Esophagus squamous epithelium (tissue), 5 donors: ENCODE results near the gene RTCA. TPM values are rescaled to one million over a fixed set of nuclear protein-coding genes. Genes with fewer than 3 reads are reported as not detected.

Experiments
- DNase-seq: peaks from one replicate; lab custom pipeline; 2025; lab: John Stamatoyannopoulos, UW
- H3K27ac ChIP-seq, 4 donors: fragments of 200-600 bp; sonication (generic); one replicate each; pipeline ENCODE4 v1.5.1; 2016 to 2019; ENCODE audit warnings: mild to moderate bottlenecking in 1 of 4
- H3K27me3 ChIP-seq, 4 donors: fragments of 200-600 bp; sonication (generic); 1 replicate in 3 of 4; 2 replicates in 1 of 4; pipeline versions ENCODE4 v1.5.1 to v1.6.0; 2017 to 2021; ENCODE audit warnings: antibody characterized with exemption in 1 of 4
- H3K36me3 ChIP-seq, 3 donors: fragments of 200-600 bp; sonication (generic); one replicate each; pipeline ENCODE4 v1.5.1; 2016 to 2019
- H3K4me1 ChIP-seq, 3 donors: fragments of 200-600 bp; sonication (generic); one replicate each; pipeline ENCODE4 v1.5.1; 2017 to 2019
- H3K4me3 ChIP-seq, 4 donors: fragments of 200-600 bp; sonication (generic); 1 replicate in 3 of 4; 2 replicates in 1 of 4; pipeline ENCODE4 v1.5.1; 2016 to 2019; ENCODE audit warnings: mild to moderate bottlenecking in 2 of 4, moderate library complexity in 1 of 4
- H3K9me3 ChIP-seq, 3 donors: fragments of 200-600 bp; sonication (generic); one replicate each; pipeline ENCODE4 v1.5.1; 2016 to 2019
- POLR2A ChIP-seq, 4 donors: fragments of 450-650 bp; IDR thresholded peaks; one replicate each; pipeline ENCODE4 v1.6.1; 2017; ENCODE audit warnings: antibody characterized with exemption in 4 of 4, mild to moderate bottlenecking in 4 of 4, moderate library complexity in 3 of 4
- WGBS, 2 donors: methylation state at CpG; one replicate each; pipeline ENCODE4 v1.1.5; 2018; 5-methylcytosine and 5-hydroxymethylcytosine counted together
- intact Hi-C: fragments of 100-400 bp; cut with DNase I; formaldehyde crosslinking; loops from one replicate; pipeline ENCODE4 v1.15.0; 2022
- total RNA-seq, 4 donors: library from RNA; depleted of rRNA; stranded (reverse); fragments of >200 nt; gene quantifications; one replicate each; pipeline ENCODE4 v1.1.0, GENCODE V29; 2016
- TF ChIP-seq, protein P1 (sequence below), 6 experiments: fragments of 450-650 bp in 4 of 6; fragments of 200-600 bp in 2 of 6; sonication (generic) in 2 of 6; IDR thresholded peaks; one replicate each; pipeline ENCODE4 v1.5.1; 2016 to 2019; ENCODE audit warnings: antibody characterized with exemption in 6 of 6, mild to moderate bottlenecking in 4 of 6, moderate library complexity in 4 of 6
- donor health status: DM: yes; HTN: yes; CAD: no.

RTCA gene
- total RNA-seq, 4 donors from 2014 or later: 20.6 to 36.0 (median 23.7) TPM

- DNase-seq: no peak
- peaks cover 0 to 85% (median 6%) of the 10 kb centered on the region in 3 donors for H3K36me3 ChIP-seq
These were observed 31.6 kb upstream of the RTCA start for GRCh38 chr1:100234432-100234831.

DNA sequence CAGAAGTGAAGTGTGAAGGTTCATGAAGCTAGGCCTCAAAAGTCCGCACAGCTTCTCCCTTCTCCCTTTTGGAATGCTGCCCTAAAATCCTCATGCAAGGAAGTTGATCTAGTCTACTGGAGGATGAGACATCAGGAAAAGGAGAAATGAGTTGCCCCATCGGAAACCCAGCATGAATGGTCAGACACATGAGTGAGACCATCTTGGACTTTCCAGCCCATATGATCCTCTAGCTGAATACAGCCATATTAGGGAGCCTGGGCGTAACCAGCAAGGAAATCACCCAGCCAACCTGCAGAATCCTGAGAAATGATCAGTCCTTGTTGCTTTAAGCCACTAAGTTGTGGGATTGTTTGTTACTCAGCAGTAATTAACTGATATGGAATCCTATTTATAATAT lies 28.9 kb upstream of the RTCA start:
- no peaks in the 10 kb centered on the region for H3K27me3 ChIP-seq
- H3K36me3 ChIP-seq: peaks cover 0 to 66% (median 3%) of the 10 kb centered on the region in 3 donors
- intact Hi-C loops: no loop called here
- no peak overlapping the region for H3K27ac ChIP-seq
- no peaks in the 10 kb centered on the region for H3K9me3 ChIP-seq
- peaks cover 0 to 12% (median 0%) of the 10 kb centered on the region in 3 donors for H3K4me1 ChIP-seq
- 84 to 90% methylated on average over 3 of the region's 3 CpGs for WGBS, 2 donors
- no peak for TF ChIP-seq POLR2A (IDR thresholded peaks at IDR 0.05)
- TF ChIP-seq, protein P1, sequence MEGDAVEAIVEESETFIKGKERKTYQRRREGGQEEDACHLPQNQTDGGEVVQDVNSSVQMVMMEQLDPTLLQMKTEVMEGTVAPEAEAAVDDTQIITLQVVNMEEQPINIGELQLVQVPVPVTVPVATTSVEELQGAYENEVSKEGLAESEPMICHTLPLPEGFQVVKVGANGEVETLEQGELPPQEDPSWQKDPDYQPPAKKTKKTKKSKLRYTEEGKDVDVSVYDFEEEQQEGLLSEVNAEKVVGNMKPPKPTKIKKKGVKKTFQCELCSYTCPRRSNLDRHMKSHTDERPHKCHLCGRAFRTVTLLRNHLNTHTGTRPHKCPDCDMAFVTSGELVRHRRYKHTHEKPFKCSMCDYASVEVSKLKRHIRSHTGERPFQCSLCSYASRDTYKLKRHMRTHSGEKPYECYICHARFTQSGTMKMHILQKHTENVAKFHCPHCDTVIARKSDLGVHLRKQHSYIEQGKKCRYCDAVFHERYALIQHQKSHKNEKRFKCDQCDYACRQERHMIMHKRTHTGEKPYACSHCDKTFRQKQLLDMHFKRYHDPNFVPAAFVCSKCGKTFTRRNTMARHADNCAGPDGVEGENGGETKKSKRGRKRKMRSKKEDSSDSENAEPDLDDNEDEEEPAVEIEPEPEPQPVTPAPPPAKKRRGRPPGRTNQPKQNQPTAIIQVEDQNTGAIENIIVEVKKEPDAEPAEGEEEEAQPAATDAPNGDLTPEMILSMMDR (IDR thresholded peaks at IDR 0.05): no peak
- no peak overlapping the region for H3K4me3 ChIP-seq
- no peak for DNase-seq

More at GRCh38 chr1:100234432-100234831, 31.6 kb upstream of the RTCA start:
- H3K4me1 ChIP-seq: peaks cover 0 to 15% (median 0%) of the 10 kb centered on the region in 3 donors
- H3K4me3 ChIP-seq: no peak overlapping the region
- H3K27ac ChIP-seq: peak overlapping the region in 3 of 4 donors; percentile 35 to 57 (median 46)
- no peaks in the 10 kb centered on the region for H3K27me3 ChIP-seq
- WGBS, 2 donors: 66 to 75% methylated on average over 1 of the region's 1 CpG
- intact Hi-C loops: no loop called here
- TF ChIP-seq, protein P1 (IDR thresholded peaks at IDR 0.05): no peak
- no peak for TF ChIP-seq POLR2A (IDR thresholded peaks at IDR 0.05)
- no peaks in the 10 kb centered on the region for H3K9me3 ChIP-seq

GRCh38 chr1:100239961-100240360 lies 26.1 kb upstream of the RTCA start:
- DNase-seq: no peak
- Histone ChIP-seq H3K27me3 (no peaks in the 10 kb centered on the region), H3K4me3 (no peak overlapping the region), H3K9me3 (no peaks in the 10 kb centered on the region), H3K27ac (no peak overlapping the region), H3K4me1 (no peaks in the 10 kb centered on the region), H3K36me3 (peaks cover 0 to 49% (median 3%) of the 10 kb centered on the region in 3 donors)
- TF ChIP-seq, protein P1 (IDR thresholded peaks at IDR 0.05): no peak
- TF ChIP-seq POLR2A (IDR thresholded peaks at IDR 0.05): no peak
- intact Hi-C loops: no loop called here

DNA sequence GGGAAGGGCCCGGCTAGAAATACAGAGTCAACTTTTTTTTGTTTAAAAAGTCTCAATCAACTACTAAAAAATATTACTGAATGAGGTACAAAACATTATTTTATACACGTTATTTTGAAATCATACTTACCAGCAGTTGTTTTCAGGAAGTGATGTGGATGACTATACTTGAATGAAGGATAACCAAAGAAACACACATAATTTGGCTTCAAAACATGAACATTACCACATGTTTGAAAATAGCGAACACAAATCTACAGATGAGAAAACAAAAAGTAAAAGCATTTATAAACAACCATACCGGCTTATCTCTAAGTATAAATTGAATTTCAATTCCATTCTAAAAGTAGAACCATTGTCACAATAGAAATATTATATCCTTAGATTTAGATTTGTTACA lies 25.4 kb upstream of the RTCA start:
- H3K27me3 ChIP-seq: no peaks in the 10 kb centered on the region
- no peaks in the 10 kb centered on the region for H3K4me1 ChIP-seq
- 83 to 85% methylated on average over 4 of the region's 4 CpGs for WGBS, 2 donors
- H3K36me3 ChIP-seq: peaks cover 0 to 46% (median 3%) of the 10 kb centered on the region in 3 donors
- no peak overlapping the region for H3K27ac ChIP-seq
- H3K9me3 ChIP-seq: no peaks in the 10 kb centered on the region
- TF ChIP-seq POLR2A (IDR thresholded peaks at IDR 0.05): no peak
- TF ChIP-seq, protein P1 (IDR thresholded peaks at IDR 0.05): no peak
- DNase-seq: no peak
- no peak overlapping the region for H3K4me3 ChIP-seq
- intact Hi-C loops: no loop called here

- Histone ChIP-seq H3K4me1 (peaks cover 3 to 35% (median 12%) of the 10 kb centered on the region in 3 donors), H3K27me3 (no peaks in the 10 kb centered on the region), H3K9me3 (no peaks in the 10 kb centered on the region), H3K27ac (no peak overlapping the region), H3K4me3 (no peak overlapping the region), H3K36me3 (peaks cover 0 to 5% (median 0%) of the 10 kb centered on the region in 3 donors)
- DNase-seq: no peak
- TF ChIP-seq POLR2A (IDR thresholded peaks at IDR 0.05): no peak
- TF ChIP-seq, protein P1 (IDR thresholded peaks at IDR 0.05): no peak
- WGBS, 2 donors: 54 to 57% methylated on average over 4 of the region's 4 CpGs
- intact Hi-C loops: no loop called here
These were observed 19.3 kb upstream of the RTCA start for GRCh38 chr1:100246738-100247137.
